Naive thymus-derived CD8-positive, alpha-beta T cell (primary cell): Measurements from ENCODE around the gene ADGRV1. TPM values are rescaled to one million over a fixed set of nuclear protein-coding genes. Genes with fewer than 3 reads are reported as not detected.

ENCODE experiments used
- ATAC-seq, 2 donors: fragments of 150-1000 bp; cut with Tn5 transposase in 1 of 2; sonication (Bioruptor Pico), chemical (Tn5 transposase) in 1 of 2; 1 replicate in 1 of 2; 2 replicates in 1 of 2; pipeline ENCODE4 v1.10.0; 2021; ENCODE audit warnings: mild to moderate bottlenecking in 2 of 2, moderate library complexity in 2 of 2
- POLR2A ChIA-PET: fragments of 350-600 bp; sonication (Branson Sonifier 250); formaldehyde crosslinking; loops from one replicate; lab custom pipeline; 2021; ENCODE audit warnings: antibody characterized with exemption; lab: Charles Lee
- DNase-seq, 10 donors: peaks; one replicate each; pipeline versions ENCODE4 v3.0.0 to v3.0.0-alpha.2; 2020 to 2022
- H3K27ac Mint-ChIP-seq, 10 donors: one replicate each; pipeline ENCODE4 v1.8.0; 2020 to 2022; ENCODE audit warnings: mild to moderate bottlenecking in 10 of 10, mixed read lengths in 10 of 10, moderate library complexity in 4 of 10, inconsistent platforms in 1 of 10
- H3K27me3 Mint-ChIP-seq, 5 donors: one replicate each; pipeline ENCODE4 v1.8.0; 2021 to 2022; ENCODE audit warnings: mixed read lengths in 5 of 5
- H3K36me3 Mint-ChIP-seq, 3 donors: one replicate each; pipeline ENCODE4 v1.8.0; 2020 to 2022; ENCODE audit warnings: mixed read lengths in 3 of 3, mild to moderate bottlenecking in 2 of 3, inconsistent platforms in 1 of 3
- H3K4me1 Mint-ChIP-seq, 4 donors: one replicate each; pipeline ENCODE4 v1.8.0; 2021 to 2022; ENCODE audit warnings: mixed read lengths in 4 of 4
- H3K4me3 Mint-ChIP-seq, 10 donors: one replicate each; pipeline ENCODE4 v1.8.0; 2020 to 2022; ENCODE audit warnings: mild to moderate bottlenecking in 10 of 10, mixed read lengths in 10 of 10, moderate library complexity in 6 of 10, inconsistent platforms in 1 of 10
- H3K9me3 Mint-ChIP-seq, 9 donors: one replicate each; pipeline ENCODE4 v1.8.0; 2020 to 2022; ENCODE audit warnings: mixed read lengths in 9 of 9, mild to moderate bottlenecking in 3 of 9, inconsistent platforms in 1 of 9, moderate library complexity in 1 of 9
- polyA plus RNA-seq, 3 donors: library from polyadenylated mRNA; unstranded; fragments of 300-500 nt; fragmentation: Illumina TruSeq; gene quantifications; one replicate each; pipeline ENCODE4 v1.2.3, GENCODE V29; 2021
- total RNA-seq, 8 experiments: library from RNA in 2 of 8; stranded (reverse) in 2 of 8; gene quantifications; one replicate each; pipeline ENCODE4 v1.2.3 and lab custom pipeline; 2021 to 2026

Gene ADGRV1
- total and polyA plus RNA-seq, 5 experiments from 2014 or later = 0.08 to 0.37 (median 0.13) TPM; not detected in 2

GRCh38 chr5:90553711-90554110 is 4.9 kb upstream of the ADGRV1 start:
- Mint-ChIP-seq H3K36me3 (no peaks in the 10 kb centered on the region), H3K4me3 (no peak overlapping the region), H3K27me3 (peaks cover 33 to 69% (median 39%) of the 10 kb centered on the region in 5 donors), H3K4me1 (peaks cover 3 to 13% (median 9%) of the 10 kb centered on the region in 4 donors), H3K27ac (no peak overlapping the region), H3K9me3 (no peaks in the 10 kb centered on the region)
- no peak for ATAC-seq
- DNase-seq = no peak
- POLR2A ChIA-PET = no interaction called here

DNA sequence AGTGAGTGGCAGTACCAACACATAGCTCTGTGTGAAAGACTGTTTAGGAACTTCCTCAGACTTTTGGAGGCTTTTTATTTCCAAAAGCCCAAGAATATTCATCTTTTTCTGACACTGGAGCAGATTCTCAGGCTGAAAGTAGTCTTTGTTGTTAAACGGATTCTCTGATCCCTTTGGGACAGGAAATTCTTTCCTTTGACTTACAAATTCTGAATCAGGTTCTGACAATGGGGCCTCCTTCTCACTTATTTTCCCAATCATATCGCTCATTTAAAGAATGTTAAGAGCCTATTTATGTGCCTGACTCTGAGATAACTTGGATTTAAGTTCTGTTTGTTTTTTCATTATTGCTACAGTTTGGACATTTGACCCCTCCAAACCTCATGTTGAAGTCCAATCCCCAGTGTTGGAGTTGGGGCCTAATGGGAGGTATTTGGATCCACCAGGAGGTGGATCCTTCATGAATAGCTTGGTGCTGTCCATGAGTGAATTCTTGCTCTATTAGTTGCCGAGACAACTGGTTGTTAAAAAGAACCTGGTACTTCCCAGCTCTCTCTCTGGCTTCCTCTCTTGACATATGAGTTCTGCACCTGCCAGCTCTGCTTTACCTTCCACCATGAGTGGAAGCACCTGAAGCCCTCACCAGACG is 4.1 kb upstream of the ADGRV1 start:
- H3K4me1 Mint-ChIP-seq = peaks cover 3 to 19% (median 12%) of the 10 kb centered on the region in 4 donors
- POLR2A ChIA-PET = no interaction called here
- H3K27me3 Mint-ChIP-seq = peaks cover 35 to 76% (median 42%) of the 10 kb centered on the region in 5 donors
- ATAC-seq (no peak), DNase-seq (no peak)
- no peaks in the 10 kb centered on the region for H3K36me3 Mint-ChIP-seq
- H3K4me3 Mint-ChIP-seq = no peak overlapping the region
- no peak overlapping the region for H3K27ac Mint-ChIP-seq
- H3K9me3 Mint-ChIP-seq = no peaks in the 10 kb centered on the region

DNA sequence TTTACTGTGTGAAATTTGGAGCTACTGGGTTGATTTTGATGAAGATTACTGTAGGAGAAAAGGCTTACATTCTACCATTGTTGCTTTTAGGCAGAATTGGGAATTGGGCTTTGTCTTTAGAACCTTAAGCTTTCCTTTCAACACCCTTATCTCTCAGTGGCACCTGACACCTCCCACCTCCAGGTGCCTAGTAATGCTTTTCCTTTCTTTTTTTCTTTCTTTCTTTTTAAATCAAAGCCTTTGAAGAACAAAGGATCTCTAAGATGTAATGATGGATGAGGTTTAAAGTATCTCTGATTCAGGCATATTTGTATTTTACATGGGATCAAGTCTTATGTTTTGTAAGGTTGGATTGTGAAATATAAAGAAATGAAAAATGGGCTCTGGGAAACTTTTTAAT is 2.9 kb upstream of the ADGRV1 start:
- H3K4me1 Mint-ChIP-seq = peaks cover 3 to 19% (median 12%) of the 10 kb centered on the region in 4 donors
- no peak overlapping the region for H3K4me3 Mint-ChIP-seq
- no peak overlapping the region for H3K27ac Mint-ChIP-seq
- no peaks in the 10 kb centered on the region for H3K9me3 Mint-ChIP-seq
- ATAC-seq (no peak), DNase-seq (no peak)
- no peaks in the 10 kb centered on the region for H3K36me3 Mint-ChIP-seq
- POLR2A ChIA-PET = no interaction called here
- peaks cover 37 to 82% (median 48%) of the 10 kb centered on the region in 5 donors for H3K27me3 Mint-ChIP-seq

GRCh38 chr5:90557391-90557790 is 1.2 kb upstream of the ADGRV1 start:
- peaks cover 33 to 86% (median 49%) of the 10 kb centered on the region in 5 donors for H3K27me3 Mint-ChIP-seq
- H3K27ac Mint-ChIP-seq = peak overlapping the region in 1 of 10 donors; percentile 19
- POLR2A ChIA-PET = no interaction called here
- no peak for ATAC-seq
- H3K4me3 Mint-ChIP-seq = no peak overlapping the region
- no peak for DNase-seq
- no peaks in the 10 kb centered on the region for H3K36me3 Mint-ChIP-seq
- no peaks in the 10 kb centered on the region for H3K9me3 Mint-ChIP-seq
- peaks cover 3 to 19% (median 11%) of the 10 kb centered on the region in 4 donors for H3K4me1 Mint-ChIP-seq

DNA sequence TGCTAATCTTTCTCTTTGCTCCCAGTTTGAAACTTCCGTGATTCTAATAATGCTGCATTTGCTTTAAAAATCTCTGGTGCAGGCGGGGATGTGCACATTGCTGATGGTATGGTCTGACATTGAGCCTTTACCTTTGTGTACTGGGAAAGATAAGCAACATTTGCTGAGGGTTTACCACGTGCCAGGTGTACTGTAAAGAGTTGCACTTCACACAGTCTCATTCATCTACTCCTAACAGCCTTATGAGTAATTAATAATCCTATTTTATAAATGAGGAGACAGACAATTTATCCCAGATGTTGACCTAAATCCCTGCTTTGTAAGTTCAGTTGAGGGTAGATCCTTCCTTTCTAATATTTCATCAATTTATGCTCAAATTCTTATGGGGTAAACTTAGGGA is 726 bp upstream of the ADGRV1 start:
- Mint-ChIP-seq H3K36me3 (no peaks in the 10 kb centered on the region), H3K4me3 (peak overlapping the region in 9 of 10 donors; percentile 37 to 78 (median 62)), H3K4me1 (peaks cover 3 to 19% (median 11%) of the 10 kb centered on the region in 4 donors), H3K9me3 (no peaks in the 10 kb centered on the region), H3K27me3 (peaks cover 29 to 86% (median 51%) of the 10 kb centered on the region in 5 donors), H3K27ac (no peak overlapping the region)
- POLR2A ChIA-PET = no interaction called here
- DNase-seq (no peak), ATAC-seq (no peak)

DNA sequence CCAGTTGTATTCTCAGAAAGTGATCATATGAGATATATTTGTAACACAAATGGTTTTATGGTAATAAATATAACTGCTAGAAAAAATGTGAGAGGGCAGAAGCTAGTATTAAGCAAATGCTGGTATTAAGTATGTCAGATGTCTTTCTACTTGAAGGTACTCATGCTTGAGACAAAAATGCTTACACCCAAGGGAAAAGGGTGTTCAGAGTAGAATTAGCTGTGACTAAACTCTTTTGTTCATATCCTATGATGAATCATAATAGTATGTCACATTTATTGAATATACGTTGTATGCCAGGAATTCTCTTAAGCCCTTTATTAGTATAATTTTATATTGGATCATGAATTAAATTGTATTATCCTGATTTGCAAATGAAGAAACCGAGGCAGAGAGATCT is 2.2 kb downstream of the ADGRV1 start:
- ATAC-seq = no peak
- Mint-ChIP-seq H3K36me3 (peaks cover 0 to 4% (median 0%) of the 10 kb centered on the region in 3 donors), H3K9me3 (peaks cover 0 to 5% (median 0%) of the 10 kb centered on the region in 9 donors), H3K4me1 (peaks cover 3 to 19% (median 11%) of the 10 kb centered on the region in 4 donors), H3K27ac (no peak overlapping the region), H3K27me3 (peaks cover 29 to 83% (median 49%) of the 10 kb centered on the region in 5 donors), H3K4me3 (no peak overlapping the region)
- POLR2A ChIA-PET = no interaction called here
- no peak for DNase-seq

DNA sequence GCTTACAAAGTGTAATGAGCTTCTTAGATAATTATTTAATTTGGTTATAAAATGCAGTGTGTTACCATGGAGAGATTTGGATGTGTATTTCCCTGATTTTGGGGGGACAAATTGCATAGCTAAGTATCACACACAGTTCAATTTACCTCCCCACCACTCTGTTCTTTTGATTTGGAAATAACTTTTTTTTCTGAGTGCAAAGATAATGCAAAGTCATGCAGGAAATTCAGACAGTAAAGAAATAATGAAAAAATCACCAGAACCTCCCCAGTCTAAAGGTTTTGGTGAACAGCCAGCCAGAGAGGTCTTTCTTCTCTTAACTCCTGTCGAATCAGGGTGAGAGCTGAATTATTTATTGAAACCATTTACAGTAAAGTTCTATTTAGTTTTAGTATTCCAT is 3.2 kb downstream of the ADGRV1 start:
- H3K4me1 Mint-ChIP-seq = peaks cover 3 to 19% (median 11%) of the 10 kb centered on the region in 4 donors
- ATAC-seq (no peak), DNase-seq (no peak)
- peaks cover 25 to 73% (median 44%) of the 10 kb centered on the region in 5 donors for H3K27me3 Mint-ChIP-seq
- H3K27ac Mint-ChIP-seq = no peak overlapping the region
- peaks cover 0 to 4% (median 0%) of the 10 kb centered on the region in 3 donors for H3K36me3 Mint-ChIP-seq
- POLR2A ChIA-PET = no interaction called here
- H3K9me3 Mint-ChIP-seq = peaks cover 0 to 5% (median 0%) of the 10 kb centered on the region in 9 donors
- no peak overlapping the region for H3K4me3 Mint-ChIP-seq

DNA sequence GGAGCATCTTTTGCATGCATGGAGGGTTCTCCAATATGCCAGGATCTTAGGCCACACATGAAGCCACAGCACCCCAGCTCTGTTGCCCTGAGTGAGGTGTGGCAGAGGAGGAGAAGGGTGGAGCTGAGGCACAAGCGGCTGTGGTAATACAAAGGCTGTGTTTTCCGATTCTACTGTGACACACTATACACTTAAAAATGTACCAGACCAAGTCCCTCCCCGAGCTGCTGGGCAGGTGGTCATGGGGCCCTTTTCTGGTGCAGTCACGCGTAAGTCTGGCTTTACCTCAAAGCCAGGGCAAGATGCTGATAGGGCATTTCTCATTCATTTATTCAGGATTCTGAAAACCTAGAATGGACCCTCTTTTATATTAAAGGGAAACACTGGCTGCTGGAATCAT is 3.7 kb downstream of the ADGRV1 start:
- Mint-ChIP-seq H3K4me3 (no peak overlapping the region), H3K9me3 (peaks cover 0 to 5% (median 0%) of the 10 kb centered on the region in 9 donors), H3K27ac (no peak overlapping the region), H3K27me3 (peaks cover 24 to 68% (median 41%) of the 10 kb centered on the region in 5 donors), H3K36me3 (peaks cover 0 to 4% (median 0%) of the 10 kb centered on the region in 3 donors), H3K4me1 (peaks cover 3 to 19% (median 11%) of the 10 kb centered on the region in 4 donors)
- no peak for ATAC-seq
- POLR2A ChIA-PET = no interaction called here
- DNase-seq = no peak

- ATAC-seq (no peak), DNase-seq (no peak)
- Mint-ChIP-seq H3K27me3 (peaks cover 18 to 66% (median 33%) of the 10 kb centered on the region in 5 donors), H3K9me3 (peaks cover 0 to 5% (median 0%) of the 10 kb centered on the region in 9 donors), H3K36me3 (peaks cover 0 to 4% (median 0%) of the 10 kb centered on the region in 3 donors), H3K4me1 (peaks cover 2 to 11% (median 8%) of the 10 kb centered on the region in 4 donors), H3K27ac (no peak overlapping the region), H3K4me3 (no peak overlapping the region)
- POLR2A ChIA-PET = no interaction called here
These were observed 4.5 kb downstream of the ADGRV1 start for GRCh38 chr5:90563108-90563507.

DNA sequence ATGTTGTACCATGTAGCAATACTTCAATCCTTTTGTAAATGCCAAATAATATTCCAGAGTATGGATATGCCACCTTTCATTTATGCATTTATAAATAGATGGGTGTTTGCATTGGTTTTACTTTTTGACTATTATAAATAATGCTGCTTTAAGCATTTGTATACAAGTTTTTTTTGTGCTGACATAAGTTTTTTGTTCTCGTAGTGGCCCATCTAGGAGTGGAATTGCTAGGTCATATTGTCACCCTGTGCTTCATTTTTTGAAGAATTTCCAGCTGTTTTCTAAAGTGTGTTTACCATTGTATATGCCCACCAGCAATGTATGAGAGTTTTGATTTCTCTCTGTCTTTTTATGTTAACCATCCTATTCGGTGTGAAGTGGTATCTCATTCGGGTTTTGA is 6.9 kb downstream of the ADGRV1 start:
- Mint-ChIP-seq H3K36me3 (peaks cover 0 to 4% (median 0%) of the 10 kb centered on the region in 3 donors), H3K9me3 (peaks cover 0 to 17% (median 2%) of the 10 kb centered on the region in 9 donors), H3K4me1 (no peaks in the 10 kb centered on the region), H3K27ac (no peak overlapping the region), H3K27me3 (peaks cover 22 to 64% (median 24%) of the 10 kb centered on the region in 5 donors), H3K4me3 (no peak overlapping the region)
- ATAC-seq = no peak
- POLR2A ChIA-PET = no interaction called here
- DNase-seq = no peak

- POLR2A ChIA-PET = no interaction called here
- Mint-ChIP-seq H3K4me3 (no peak overlapping the region), H3K36me3 (peaks cover 0 to 4% (median 0%) of the 10 kb centered on the region in 3 donors), H3K4me1 (no peaks in the 10 kb centered on the region), H3K9me3 (peaks cover 0 to 25% (median 4%) of the 10 kb centered on the region in 9 donors), H3K27me3 (peaks cover 22 to 64% (median 32%) of the 10 kb centered on the region in 5 donors), H3K27ac (no peak overlapping the region)
- no peak for DNase-seq
- ATAC-seq = no peak
These were observed 10.5 kb downstream of the ADGRV1 start for GRCh38 chr5:90569084-90569483.

GRCh38 chr5:90570034-90570433 is 11.4 kb downstream of the ADGRV1 start:
- Mint-ChIP-seq H3K27me3 (peaks cover 23 to 61% (median 34%) of the 10 kb centered on the region in 5 donors), H3K4me1 (no peaks in the 10 kb centered on the region), H3K4me3 (no peak overlapping the region), H3K27ac (no peak overlapping the region), H3K9me3 (peaks cover 0 to 24% (median 4%) of the 10 kb centered on the region in 9 donors), H3K36me3 (peaks cover 0 to 4% (median 0%) of the 10 kb centered on the region in 3 donors)
- DNase-seq = no peak
- ATAC-seq = no peak
- POLR2A ChIA-PET = no interaction called here

DNA sequence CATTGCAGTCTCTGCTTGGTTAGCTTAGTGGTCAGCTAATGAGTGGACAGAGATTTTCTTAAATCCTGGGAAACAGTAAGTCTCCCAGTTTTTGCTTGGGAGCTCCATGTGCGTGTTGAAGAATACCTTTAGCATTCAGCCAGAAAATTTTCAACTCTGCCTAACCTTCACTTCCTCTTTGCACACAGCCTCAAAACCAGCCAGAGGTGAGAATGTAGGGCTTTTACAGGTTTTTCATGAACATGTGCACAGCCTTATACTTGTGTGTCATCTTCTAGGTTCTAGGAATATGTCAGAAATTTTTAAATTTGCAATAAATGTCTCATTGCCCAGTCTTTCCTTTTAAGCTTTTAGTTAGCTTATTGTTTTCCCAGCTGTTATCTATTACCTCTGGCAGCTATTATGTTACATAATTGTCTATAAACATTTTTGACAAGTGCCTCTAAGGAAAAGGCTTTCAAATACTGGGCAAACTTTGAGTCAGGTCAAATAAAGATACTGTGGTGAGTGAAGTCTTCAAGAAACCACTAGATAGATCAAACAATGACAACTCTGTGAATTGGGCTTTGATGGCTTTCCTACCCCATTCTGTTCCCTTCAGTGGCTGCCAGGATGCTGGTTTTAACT is 12.7 kb downstream of the ADGRV1 start:
- POLR2A ChIA-PET = no interaction called here
- H3K9me3 Mint-ChIP-seq = peaks cover 0 to 20% (median 3%) of the 10 kb centered on the region in 9 donors
- no peak for DNase-seq
- ATAC-seq = no peak
- H3K4me3 Mint-ChIP-seq = no peak overlapping the region
- peaks cover 23 to 55% (median 32%) of the 10 kb centered on the region in 5 donors for H3K27me3 Mint-ChIP-seq
- no peaks in the 10 kb centered on the region for H3K36me3 Mint-ChIP-seq
- no peaks in the 10 kb centered on the region for H3K4me1 Mint-ChIP-seq
- H3K27ac Mint-ChIP-seq = no peak overlapping the region
